Endothelial cell of umbilical vein (primary cell): ENCODE measurements around the gene ABCG4.

Experiments
- EZH2 ChIP-seq: IDR thresholded peaks from 2 replicates; pipeline ENCODE4 v1.6.1; 2012; ENCODE audit warnings: borderline replicate concordance, low read depth, mild to moderate bottlenecking, moderate library complexity, low read length, inconsistent platforms; ENCODE audit not compliant: severe bottlenecking
- JUN ChIP-seq: IDR thresholded peaks from 2 replicates; pipeline ENCODE4 v1.6.1; 2011; ENCODE audit warnings: borderline replicate concordance, low read depth; ENCODE audit not compliant: insufficient read length, insufficient read depth
- MYC ChIP-seq: IDR thresholded peaks from one replicate; pipeline ENCODE4 v1.6.1; 2011; ENCODE audit warnings: mild to moderate bottlenecking, low read depth, low read length
- POLR2A ChIP-seq: IDR thresholded peaks from 2 replicates; pipeline ENCODE4 v1.6.1; 2012; ENCODE audit warnings: low read depth, mild to moderate bottlenecking, control low read depth, low read length
- POLR2AphosphoS5 ChIP-seq: IDR thresholded peaks from 2 replicates; pipeline ENCODE4 v1.6.1; 2012; ENCODE audit warnings: low read depth, mild to moderate bottlenecking, control low read depth, low read length, moderate library complexity; ENCODE audit not compliant: insufficient read depth
- TF ChIP-seq, protein P1 (sequence below), 2 donors: IDR thresholded peaks; 1 replicate in 1 of 2; 2 replicates in 1 of 2; pipeline ENCODE4 v1.5.1; 2011; ENCODE audit warnings: low read length in 2 of 2, mild to moderate bottlenecking in 2 of 2, moderate library complexity in 2 of 2, control low read depth in 1 of 2, inconsistent platforms in 1 of 2, low read depth in 1 of 2; ENCODE audit not compliant: insufficient read depth in 1 of 2; ENCODE audit errors: extremely low read depth in 1 of 2

GRCh38 chr11:119099711-119100110 is 49.1 kb upstream of the ABCG4 start:
- no peak for TF ChIP-seq POLR2A
- TF ChIP-seq, protein P1, sequence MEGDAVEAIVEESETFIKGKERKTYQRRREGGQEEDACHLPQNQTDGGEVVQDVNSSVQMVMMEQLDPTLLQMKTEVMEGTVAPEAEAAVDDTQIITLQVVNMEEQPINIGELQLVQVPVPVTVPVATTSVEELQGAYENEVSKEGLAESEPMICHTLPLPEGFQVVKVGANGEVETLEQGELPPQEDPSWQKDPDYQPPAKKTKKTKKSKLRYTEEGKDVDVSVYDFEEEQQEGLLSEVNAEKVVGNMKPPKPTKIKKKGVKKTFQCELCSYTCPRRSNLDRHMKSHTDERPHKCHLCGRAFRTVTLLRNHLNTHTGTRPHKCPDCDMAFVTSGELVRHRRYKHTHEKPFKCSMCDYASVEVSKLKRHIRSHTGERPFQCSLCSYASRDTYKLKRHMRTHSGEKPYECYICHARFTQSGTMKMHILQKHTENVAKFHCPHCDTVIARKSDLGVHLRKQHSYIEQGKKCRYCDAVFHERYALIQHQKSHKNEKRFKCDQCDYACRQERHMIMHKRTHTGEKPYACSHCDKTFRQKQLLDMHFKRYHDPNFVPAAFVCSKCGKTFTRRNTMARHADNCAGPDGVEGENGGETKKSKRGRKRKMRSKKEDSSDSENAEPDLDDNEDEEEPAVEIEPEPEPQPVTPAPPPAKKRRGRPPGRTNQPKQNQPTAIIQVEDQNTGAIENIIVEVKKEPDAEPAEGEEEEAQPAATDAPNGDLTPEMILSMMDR (IDR thresholded peaks at IDR 0.05; ENCODE audit: extremely low read depth in 1 of 2, insufficient read depth in 1 of 2, low read depth in 1 of 2, low read length in 2 of 2) = no peak
- TF ChIP-seq MYC = no peak
- no peak for TF ChIP-seq POLR2AphosphoS5
- no peak for TF ChIP-seq JUN
- no peak for TF ChIP-seq EZH2
